GM12874 (cell line): Measurements from ENCODE around the gene HLA-DRB1.

Source experiments
- TF ChIP-seq, protein P1 (sequence below): IDR thresholded peaks from 2 replicates; pipeline ENCODE4 v1.5.1; 2011; ENCODE audit warnings: low read depth, mild to moderate bottlenecking, control low read depth, low read length, moderate library complexity; ENCODE audit not compliant: insufficient read depth

Gene HLA-DRB1

DNA sequence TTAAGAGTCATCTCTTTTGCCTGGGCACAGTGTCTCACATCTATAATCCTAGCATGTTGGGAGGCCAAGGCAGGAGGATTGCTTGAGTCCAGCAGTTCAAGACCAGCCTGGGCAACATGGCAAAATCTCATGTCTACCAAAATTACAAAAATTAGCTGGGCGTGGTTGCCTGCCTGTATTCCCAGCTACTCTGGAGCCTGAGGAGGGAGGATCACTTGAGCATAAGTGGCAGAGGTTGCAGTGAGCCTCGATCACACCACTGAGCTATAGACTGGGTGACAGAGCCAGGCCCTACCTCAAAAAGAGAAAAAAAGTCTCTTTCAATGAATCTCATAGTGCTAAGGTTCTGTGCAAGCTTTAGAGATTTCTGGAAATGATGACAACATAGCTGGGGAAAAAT lies 1.5 kb downstream of the HLA-DRB1 start:
- TF ChIP-seq, protein P1, sequence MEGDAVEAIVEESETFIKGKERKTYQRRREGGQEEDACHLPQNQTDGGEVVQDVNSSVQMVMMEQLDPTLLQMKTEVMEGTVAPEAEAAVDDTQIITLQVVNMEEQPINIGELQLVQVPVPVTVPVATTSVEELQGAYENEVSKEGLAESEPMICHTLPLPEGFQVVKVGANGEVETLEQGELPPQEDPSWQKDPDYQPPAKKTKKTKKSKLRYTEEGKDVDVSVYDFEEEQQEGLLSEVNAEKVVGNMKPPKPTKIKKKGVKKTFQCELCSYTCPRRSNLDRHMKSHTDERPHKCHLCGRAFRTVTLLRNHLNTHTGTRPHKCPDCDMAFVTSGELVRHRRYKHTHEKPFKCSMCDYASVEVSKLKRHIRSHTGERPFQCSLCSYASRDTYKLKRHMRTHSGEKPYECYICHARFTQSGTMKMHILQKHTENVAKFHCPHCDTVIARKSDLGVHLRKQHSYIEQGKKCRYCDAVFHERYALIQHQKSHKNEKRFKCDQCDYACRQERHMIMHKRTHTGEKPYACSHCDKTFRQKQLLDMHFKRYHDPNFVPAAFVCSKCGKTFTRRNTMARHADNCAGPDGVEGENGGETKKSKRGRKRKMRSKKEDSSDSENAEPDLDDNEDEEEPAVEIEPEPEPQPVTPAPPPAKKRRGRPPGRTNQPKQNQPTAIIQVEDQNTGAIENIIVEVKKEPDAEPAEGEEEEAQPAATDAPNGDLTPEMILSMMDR, result no peak

GRCh38 chr6:32583527-32583898 lies 6.1 kb downstream of the HLA-DRB1 start:
- TF ChIP-seq, protein P1, result no peak

GRCh38 chr6:32581315-32582095 lies 8.1 kb downstream of the HLA-DRB1 start:
- TF ChIP-seq, protein P1, result no peak

DNA sequence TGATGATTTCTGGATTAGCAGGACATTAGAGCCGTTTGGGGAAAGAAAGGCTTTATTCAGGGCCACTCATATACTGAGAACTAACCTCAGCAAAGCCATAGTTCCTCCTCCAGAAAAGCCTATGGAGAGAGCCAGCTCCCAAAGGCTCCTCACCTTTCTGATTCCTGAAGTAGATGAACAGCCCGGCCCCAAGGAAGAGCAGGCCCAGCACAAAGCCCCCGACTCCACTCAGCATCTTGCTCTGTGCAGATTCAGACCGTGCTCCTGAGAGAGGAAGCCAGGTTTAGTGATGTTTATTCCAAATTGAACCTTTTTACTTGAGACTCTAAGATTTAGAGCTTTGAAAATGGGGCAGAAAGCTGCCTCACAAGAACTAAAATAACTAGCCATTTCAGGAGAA lies 9.1 kb downstream of the HLA-DRB1 start:
- TF ChIP-seq, protein P1, result no peak

DNA sequence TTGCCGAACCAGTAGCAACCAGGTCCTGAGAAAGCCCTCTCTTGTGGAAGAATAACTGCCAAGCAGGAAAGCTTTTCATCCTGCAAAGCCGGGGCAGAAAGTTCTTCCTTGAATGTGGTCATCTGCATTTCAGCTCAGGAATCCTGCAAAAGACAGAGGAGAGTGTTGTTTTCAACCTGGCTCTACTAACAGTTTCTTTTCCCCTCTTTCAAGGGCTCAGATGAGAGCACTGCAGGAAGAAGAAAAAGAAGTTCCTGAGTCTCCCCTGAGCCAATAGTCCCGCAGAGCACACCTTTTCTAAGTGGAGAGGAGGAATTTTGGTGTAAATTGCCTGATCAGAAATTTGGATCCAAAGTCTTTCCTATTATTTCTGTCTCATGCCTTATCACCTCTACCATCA lies 10.7 kb downstream of the HLA-DRB1 start:
- TF ChIP-seq, protein P1, result no peak

GRCh38 chr6:32576250-32576649 lies 13.4 kb downstream of the HLA-DRB1 start:
- TF ChIP-seq, protein P1, result no peak

- TF ChIP-seq, protein P1, result no peak
These were observed 19.2 kb downstream of the HLA-DRB1 start for GRCh38 chr6:32570363-32570905.
